Activated CD4-positive, CD25-positive, alpha-beta regulatory T cell treated with anti-CD3 and anti-CD28 coated beads, Interleukin-2, amount 50 U/mL, for 24 hours (primary cell): Measurements from ENCODE around the gene PFN2.
"Not testable (repeated sequence)": the region's sequence is repeated elsewhere in the genome, so short reads cannot be mapped to it uniquely, and the experiment has no call there.

ENCODE experiments used
- ATAC-seq, 2 donors: fragments of 150-1000 bp; cut with Tn5 transposase; one replicate each; pipeline ENCODE4 v1.10.0; 2021; ENCODE audit warnings: mild to moderate bottlenecking in 1 of 2, moderate library complexity in 1 of 2

Gene PFN2

GRCh38 chr3:149967086-149967685 lies 3.5 kb downstream of the PFN2 start:
- no peak for ATAC-seq

- no peak for ATAC-seq
Measured at GRCh38 chr3:149965278-149965677, 5.4 kb downstream of the PFN2 start.

- no peak for ATAC-seq
Measured at GRCh38 chr3:149964291-149964690, 6.4 kb downstream of the PFN2 start.

DNA sequence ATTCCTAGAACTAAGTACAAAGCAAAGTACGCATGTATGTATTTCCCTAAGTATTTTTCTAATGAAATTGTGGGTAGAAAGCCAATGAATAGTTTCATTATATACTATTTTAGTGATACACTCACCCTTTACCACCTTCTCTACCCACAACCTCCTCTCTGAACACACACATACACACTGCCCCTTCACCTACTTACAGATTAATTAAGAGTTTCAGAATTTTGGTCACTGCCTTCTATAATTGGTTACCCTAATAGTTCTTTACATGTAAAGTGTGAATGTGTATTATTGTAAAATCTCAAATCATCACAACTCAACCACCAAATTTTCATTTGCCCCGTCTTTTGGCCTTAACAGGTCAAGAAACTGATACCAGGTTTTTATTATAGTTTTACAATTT lies 7.2 kb downstream of the PFN2 start:
- ATAC-seq: no peak

GRCh38 chr3:149959443-149959842 lies 11.3 kb downstream of the PFN2 start:
- no peak for ATAC-seq

GRCh38 chr3:149958171-149958796 lies 12.4 kb downstream of the PFN2 start:
- peak in 1 of 2 donors; percentile 48 for ATAC-seq

DNA sequence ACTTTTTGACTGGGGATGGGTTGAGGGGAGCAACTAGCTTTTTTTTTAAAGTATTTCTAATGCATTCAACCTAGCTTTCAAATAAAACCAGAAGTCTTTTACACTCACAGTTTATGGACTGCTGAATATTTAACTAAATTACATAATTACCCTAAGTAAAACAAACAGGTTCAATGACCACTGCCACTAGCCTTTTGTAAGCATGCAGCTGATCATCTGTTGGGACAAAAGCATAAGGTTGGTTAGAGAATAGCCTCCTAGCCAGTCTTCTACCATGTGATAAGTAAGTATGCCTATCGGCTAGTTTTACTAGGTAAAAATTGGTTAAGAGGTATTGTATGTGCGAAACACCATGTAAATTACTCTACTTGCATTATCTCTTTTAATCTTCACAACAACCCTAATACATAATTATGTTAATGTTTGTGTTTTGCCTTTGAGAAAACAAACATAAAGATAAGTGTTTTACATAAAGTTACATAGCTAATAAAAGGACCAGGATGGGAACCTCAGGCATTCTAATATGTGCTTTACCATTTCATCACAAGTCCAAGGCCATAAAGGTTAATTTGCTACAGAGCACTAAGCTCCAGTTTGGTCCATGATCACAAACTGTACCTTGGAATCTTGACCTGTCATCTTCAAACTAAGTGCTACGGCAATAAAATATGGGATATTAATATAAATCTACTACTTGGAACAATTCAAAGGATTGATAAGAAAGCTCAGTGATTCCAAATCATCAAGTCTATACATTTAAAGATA lies 13.2 kb downstream of the PFN2 start:
- ATAC-seq: no peak

DNA sequence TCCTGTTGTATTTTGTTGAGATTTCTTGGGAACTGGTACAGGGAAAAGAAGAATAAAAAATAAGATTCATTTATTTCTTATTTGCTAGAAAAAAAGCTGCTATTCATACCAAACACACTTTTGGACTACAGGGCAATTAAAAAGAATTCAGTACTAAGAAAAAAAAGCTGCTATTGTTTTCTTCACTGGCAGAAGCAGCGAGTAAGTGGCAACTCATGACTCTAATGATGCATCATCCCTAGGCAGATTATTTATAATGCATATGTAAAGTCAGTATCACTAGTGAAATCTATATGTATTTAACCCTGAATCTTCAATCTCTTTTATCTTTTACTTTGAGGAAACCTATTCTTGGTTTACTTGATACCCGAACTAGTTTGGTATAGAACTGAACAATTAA lies 15.2 kb downstream of the PFN2 start:
- ATAC-seq: no peak

DNA sequence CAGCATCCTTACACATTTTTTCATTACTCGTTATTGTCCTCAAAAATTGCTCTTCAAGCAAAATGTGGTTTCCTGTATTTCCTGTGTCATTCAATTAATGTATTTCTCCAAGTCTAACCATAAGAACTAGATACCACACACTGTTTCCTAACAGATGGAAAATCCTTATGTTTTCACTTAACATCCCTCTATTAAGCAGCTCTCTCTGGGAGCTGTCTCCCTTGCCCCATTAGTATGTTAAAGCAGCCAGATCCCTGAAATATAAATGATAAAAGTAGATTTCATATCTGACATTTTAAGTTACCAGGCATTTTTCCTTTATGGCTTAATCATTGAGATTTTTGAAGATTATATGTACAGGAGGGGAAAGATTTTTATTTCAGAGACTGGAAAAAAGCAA lies 15.9 kb downstream of the PFN2 start:
- no peak for ATAC-seq

GRCh38 chr3:149949181-149949580 lies 21.5 kb downstream of the PFN2 start:
- ATAC-seq: no peak

DNA sequence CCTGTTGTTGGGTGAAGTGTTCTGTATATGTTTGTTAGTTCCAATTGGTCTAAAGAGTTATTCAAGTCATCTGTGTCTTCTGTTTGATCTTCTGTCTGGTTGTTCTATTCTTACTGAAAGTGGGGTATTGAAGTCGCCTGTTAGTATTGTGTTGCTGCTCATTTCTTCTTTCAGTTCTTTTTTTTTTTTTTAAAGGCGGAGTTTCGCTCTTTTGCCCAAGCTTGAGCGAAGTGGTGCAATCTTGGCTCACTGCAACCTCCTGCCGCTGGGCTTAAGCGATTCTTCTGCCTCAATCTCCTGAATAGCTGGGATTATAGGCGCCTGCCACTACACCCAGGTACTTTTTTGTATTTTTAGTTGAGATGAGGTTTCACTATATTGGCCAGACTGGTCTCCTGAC lies 23.5 kb downstream of the PFN2 start:
- no peak for ATAC-seq

DNA sequence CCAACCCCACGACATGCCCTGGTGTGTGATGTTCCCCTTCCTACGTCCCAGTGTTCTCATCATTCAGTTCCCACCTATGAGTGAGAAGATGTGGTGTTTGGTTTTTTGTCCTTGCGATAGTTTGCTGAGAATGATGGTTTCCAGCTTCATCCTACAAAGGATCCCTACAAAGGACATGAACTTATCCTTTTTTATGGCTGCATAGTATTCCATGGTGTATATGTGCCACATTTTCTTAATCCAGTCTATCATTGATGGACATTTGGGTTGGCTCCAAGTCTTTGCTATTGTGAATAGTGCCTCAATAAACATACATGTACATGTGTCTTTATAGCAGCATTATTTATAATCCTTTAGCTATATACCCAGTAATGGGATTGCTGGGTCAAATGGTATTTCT lies 26.7 kb downstream of the PFN2 start:
- ATAC-seq: not testable (repeated sequence)

DNA sequence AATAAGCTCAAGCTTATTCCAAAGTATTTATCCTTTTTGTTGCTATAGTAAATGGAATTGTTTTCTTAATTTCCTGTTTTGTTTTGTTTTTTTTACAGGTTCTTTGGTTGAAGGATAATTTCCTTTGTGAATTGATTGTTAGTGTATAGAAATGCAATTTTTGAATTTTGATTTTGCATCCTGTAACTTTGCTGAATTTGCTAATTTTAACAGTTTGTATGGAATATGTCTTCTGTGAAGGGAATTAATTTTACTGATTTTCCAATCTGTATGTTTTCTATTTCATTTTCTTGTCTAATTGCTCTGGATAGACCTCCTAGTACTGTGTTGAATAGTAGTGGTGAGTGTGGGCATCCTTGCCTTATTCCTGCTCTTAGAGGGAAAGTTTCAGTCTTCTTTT lies 28.3 kb downstream of the PFN2 start:
- no peak for ATAC-seq

GRCh38 chr3:149941946-149942345 lies 28.7 kb downstream of the PFN2 start:
- no peak for ATAC-seq

DNA sequence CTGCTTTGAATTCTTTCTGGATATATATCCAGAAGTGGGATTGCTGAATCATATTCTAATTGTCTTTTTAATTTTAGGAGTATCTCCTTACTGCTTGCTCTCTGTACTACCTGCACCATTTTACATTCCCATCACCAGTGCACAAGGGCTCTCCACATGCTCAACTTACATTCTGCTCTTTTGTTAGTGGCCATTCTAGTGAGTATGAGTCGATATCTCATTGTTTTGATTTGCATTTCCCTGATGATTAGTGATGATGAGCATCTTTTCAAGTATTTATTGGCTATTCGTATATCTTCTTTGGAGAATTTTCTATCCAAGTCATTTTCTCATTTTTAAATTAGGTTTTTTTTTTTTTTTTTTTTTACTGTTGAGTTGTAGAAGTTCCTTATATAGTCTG lies 29.5 kb downstream of the PFN2 start:
- ATAC-seq: no peak

DNA sequence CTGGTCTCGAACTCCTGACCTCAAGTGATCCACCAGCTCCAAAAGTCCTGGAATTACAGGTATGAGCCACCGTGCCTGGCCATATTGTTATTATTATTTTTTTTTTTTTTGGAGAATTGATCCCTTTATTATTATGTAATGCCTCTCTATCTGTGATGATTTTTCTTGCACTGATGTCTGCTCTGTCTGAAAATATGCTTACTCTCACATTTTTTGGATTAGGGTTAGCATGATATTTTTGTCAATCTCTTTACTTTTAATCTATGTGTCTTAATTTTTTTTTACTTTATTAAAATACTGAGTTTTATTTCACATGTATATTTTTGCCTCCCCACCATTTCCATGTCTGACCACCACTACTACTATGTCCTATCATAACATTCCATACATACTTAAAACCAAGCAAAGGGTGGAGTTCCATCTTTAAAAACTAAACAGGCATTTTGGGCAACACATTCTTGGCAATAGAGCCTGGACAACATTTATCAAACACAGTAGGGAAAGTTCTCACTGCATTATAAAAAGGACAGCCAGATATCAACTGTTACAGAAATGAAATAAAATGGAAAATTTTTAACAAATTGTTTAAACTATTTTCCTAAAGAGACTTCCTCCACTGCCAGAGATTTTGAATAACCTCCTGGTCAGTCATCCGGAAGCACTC lies 32.2 kb downstream of the PFN2 start:
- ATAC-seq: not testable (repeated sequence)

DNA sequence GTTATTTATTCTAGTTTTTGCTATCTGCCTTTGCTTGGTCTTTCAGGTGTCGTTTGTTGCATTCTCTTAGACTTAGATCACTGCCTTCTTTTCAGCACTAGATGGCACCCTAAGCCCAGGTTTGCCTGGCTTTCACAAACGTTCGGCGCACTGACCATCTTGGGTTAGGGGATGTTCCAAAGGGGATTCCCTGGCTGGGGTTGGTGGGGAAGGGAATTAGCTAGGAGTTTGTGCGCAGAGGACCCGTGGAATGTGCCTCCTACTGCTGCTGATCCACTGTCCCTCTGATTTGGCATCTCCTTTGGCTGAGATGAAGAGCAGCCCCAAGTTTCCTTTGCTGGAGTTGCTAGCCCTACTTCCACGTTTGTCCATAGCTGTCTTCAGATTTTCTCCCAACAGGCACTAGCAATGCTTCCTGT lies 33.9 kb downstream of the PFN2 start:
- ATAC-seq: no peak

- no peak for ATAC-seq
Measured at GRCh38 chr3:149934524-149934923, 36.2 kb downstream of the PFN2 start.

- no peak for ATAC-seq
Measured at GRCh38 chr3:149933858-149934257, 36.8 kb downstream of the PFN2 start.

DNA sequence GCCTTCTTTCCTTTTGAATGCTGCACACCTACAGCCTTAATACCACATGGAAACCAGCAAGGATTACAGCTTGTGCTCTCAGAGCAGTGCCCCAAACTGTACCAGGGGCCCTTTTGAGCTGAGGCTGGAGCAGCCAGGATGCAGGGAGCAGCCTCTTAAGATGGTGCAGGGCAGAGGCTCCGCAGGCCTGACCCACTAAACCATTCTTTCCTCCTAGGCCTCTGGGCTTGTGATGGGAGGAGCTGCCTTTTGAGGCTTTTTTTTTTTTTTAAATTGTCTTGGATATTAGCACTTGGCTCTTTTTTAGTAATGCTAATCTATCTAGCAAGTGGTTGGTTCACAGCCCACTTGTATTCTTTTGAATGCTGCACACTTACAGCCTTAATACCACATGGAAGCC lies 37.7 kb downstream of the PFN2 start:
- ATAC-seq: no peak

DNA sequence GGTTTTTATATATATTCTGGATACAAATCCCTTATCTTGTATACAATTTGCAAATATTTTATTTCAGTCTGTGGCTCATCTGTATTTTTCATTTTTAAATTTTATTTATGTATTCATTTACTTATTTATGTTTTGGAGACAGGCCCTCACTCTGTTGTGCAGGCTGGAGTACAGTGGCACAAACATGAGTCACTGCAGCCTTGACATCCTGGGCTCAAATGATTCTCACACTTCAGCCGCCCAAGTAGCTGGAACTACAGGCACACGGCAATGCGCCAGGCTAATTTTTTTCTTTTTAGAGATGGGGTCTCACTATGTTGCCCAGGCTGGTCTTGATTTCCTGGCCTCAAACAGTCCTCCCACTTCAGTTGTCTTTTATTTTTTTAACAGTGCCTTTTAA lies 50.6 kb downstream of the PFN2 start:
- ATAC-seq: no peak

- no peak for ATAC-seq
Measured at GRCh38 chr3:149919509-149919908, 51.2 kb downstream of the PFN2 start.

GRCh38 chr3:149917124-149917667 lies 53.5 kb downstream of the PFN2 start:
- no peak for ATAC-seq
